Right ventricle myocardium inferior (tissue), 1 donor: ENCODE data around the gene ARHGAP40. TPM values are rescaled to one million over a fixed set of nuclear protein-coding genes. Genes with fewer than 3 reads are reported as not detected.

Experiments used
- ATAC-seq: fragments of 200-7000 bp; cut with Tn5 transposase; one replicate; pipeline ENCODE4 v1.9.1; 2020; ENCODE audit warnings: mild to moderate bottlenecking, moderate library complexity
- DNase-seq: peaks from one replicate; pipeline ENCODE4 v3.0.0; 2021; ENCODE audit errors: missing footprints
- intact Hi-C: fragments of 100-400 bp; cut with DNase I; formaldehyde crosslinking; loops from one replicate; pipeline ENCODE4 v1.11.0; 2022
- long read RNA-seq: library from polyadenylated mRNA; unstranded; transcript quantifications from one replicate; pipeline ENCODE4 v2.0.0, GENCODE V29; 2021
- total RNA-seq: library from RNA; stranded (reverse); fragmentation: NEBNext Ultra II Directional; extraction: Animal tissue kit (Norgen Biotek cat#: 25700); gene quantifications from one replicate; pipeline ENCODE4 v1.2.1, GENCODE V29; 2021
- donor health status: DM: no; HTN: yes; CAD: no; lungs with severe emphysema.

The ARHGAP40 gene
- total RNA-seq: not detected
- long read RNA-seq: 0 reads

- DNase-seq (no peak), ATAC-seq (no peak)
- intact Hi-C loops: no loop called here
Measured at GRCh38 chr20:38601216-38602184, at the start of gene ARHGAP40. Gene ARHGAP40 (plus strand): TSS chr20:38601809.

DNA sequence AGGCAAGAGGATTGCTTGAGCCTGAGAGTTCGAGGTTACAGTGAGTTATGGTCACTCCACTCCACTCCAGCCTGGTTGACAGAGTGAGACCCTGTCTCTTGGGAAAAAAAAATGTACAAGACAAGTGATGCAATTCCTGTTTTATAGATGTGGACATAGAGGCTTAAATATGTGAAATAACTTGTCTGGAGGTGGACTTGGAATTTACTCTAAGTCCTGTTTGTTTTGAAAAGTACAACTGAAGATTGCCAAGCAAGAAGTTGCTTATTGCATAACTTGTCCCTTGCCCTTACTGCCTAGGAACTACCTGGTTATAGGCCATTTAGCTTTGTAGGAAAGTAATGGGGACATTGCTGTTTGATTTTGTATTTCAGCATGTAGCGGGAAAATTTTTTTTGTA lies 46.6 kb upstream of the ARHGAP40 start:
- intact Hi-C loops: no loop called here
- ATAC-seq (no peak), DNase-seq (no peak)

- ATAC-seq (no peak), DNase-seq (no peak)
- intact Hi-C loops: no loop called here
Measured at GRCh38 chr20:38555395-38555794, 46.2 kb upstream of the ARHGAP40 start.

- intact Hi-C loops: no loop called here
- no peak for ATAC-seq
- no peak for DNase-seq
Measured at GRCh38 chr20:38557174-38557573, 44.4 kb upstream of the ARHGAP40 start.

GRCh38 chr20:38558596-38559360 lies 42.8 kb upstream of the ARHGAP40 start:
- no peak for DNase-seq
- no peak for ATAC-seq
- intact Hi-C loops: no loop called here

- no peak for ATAC-seq
- intact Hi-C loops: no loop called here
- DNase-seq: no peak
Measured at GRCh38 chr20:38559764-38560163, 41.8 kb upstream of the ARHGAP40 start.

- intact Hi-C loops: no loop called here
- no peak for ATAC-seq
- DNase-seq: no peak
Measured at GRCh38 chr20:38563802-38564431, 37.7 kb upstream of the ARHGAP40 start.

GRCh38 chr20:38564680-38565079 lies 36.9 kb upstream of the ARHGAP40 start:
- DNase-seq (no peak), ATAC-seq (no peak)
- intact Hi-C loops: no loop called here

DNA sequence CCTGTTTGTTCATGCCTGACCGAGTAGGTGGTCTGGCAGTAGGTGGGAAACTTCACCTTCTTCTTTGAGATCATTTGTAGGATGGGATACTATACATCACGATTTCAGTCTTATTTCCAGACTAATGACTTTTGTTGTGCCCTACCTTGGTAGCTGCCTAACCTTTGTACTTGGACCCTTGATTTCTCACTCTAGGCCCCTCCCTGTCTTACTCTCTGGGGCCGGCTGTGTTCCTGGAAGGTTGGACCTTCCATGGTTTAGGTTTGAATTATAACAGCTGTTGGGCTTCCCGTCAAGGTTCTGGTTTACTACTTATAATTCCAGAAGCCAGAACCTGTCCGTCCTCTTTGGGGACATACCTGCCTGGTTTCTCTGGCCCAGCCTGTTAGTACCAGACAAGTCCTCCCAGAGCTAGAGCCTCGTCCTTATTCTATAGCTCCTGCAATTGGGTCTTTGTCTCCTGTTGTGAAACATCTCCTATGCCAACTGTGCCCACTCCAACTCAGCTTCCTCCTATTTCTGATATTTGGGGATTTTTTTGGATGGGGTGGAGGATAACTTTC lies 35.5 kb upstream of the ARHGAP40 start:
- DNase-seq (no peak), ATAC-seq (no peak)
- intact Hi-C loops: no loop called here

DNA sequence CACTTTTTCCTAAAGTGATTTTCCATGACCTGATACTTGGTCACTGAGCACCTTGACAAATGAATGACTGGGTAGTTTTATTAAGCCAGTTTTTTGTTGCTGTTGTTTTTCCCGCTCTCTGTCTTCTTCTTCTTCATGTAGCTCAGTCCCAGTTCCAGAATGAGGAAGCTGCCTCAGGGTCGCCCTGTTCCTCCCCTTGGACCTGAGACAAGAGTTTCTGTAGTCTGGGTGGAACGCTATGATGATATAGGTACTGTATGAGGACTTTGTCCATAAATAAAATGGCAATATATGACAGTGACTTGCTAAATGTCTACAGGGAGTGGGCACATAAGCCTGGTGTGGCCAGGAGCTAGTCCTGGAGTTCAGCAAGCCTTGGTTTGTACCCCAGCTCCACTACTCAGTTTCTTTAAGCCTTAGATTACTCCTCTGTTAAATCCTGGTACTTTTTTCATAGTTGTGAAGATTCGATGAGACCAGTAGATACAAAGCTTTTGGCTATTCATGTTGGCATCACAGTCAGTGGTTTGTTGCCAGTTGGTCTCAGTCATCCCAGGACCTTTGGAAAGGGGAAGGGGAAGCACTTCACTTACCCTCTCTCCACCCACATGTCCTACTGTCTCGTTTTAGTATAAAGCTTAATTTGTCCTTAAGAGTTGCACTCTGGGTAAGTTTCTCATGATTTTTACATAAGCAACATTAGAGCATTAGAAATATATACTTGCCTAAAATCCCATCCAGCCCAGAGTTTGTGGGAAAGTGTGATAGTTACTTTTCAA lies 31.7 kb upstream of the ARHGAP40 start:
- ATAC-seq (no peak), DNase-seq (no peak)
- intact Hi-C loops: no loop called here

DNA sequence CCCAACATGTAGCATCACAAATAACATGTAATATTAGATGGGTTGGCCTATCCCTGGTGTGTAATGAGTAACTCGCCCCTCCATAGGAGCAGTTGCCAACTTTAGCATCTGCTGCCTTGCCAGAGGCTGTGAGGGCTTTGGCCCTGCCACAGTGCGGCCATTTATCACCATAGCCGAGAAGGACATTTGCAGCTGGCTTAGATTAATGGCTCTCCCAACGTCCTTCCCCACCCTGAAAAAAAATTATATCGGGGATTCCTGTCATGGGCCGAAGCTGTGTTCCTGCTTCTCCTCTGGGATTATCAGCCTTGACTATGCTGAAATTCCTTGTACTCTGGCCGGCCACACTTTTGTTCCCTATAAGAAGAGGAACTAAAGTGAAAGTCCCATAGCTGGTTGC lies 28.2 kb upstream of the ARHGAP40 start:
- DNase-seq: peak; percentile 64
- ATAC-seq: peak; percentile 71
- intact Hi-C loops: no loop called here

- intact Hi-C loops: no loop called here
- DNase-seq: no peak
- peak; percentile 88 for ATAC-seq
Measured at GRCh38 chr20:38579219-38579910, 22.2 kb upstream of the ARHGAP40 start.

GRCh38 chr20:38579921-38580320 lies 21.7 kb upstream of the ARHGAP40 start:
- DNase-seq: no peak
- ATAC-seq: no peak
- intact Hi-C loops: no loop called here

DNA sequence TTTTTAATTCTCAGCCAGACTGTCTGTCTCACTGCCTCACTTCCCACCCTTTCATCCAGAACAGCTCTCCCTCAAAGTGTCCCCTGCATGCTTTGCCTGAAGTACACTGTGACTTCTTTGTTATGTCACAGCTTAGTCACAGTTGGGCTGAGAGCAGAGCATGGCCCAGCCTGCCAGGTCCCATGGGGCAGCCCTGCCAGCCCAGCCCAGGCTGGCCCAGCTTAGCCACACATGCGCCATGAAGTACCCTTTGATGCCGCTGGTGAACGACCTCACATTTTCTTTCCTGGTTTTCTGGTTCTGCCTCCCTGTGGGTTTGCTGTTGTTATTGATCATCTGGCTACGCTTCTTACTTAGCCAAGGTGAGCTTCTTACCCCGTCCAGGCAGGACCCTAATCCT lies 20.6 kb upstream of the ARHGAP40 start, which contains the start of gene ADIG:
Gene ADIG (plus strand): TSS at position 185 of the 400 bp plus-strand sequence. CDS start 54 bp downstream, at position 239.
- intact Hi-C loops: no loop called here
- DNase-seq (peak; percentile 67), ATAC-seq (peak; percentile 86)

- no peak for ATAC-seq
- intact Hi-C loops: no loop called here
- no peak for DNase-seq
Measured at GRCh38 chr20:38581830-38582358, 19.7 kb upstream of the ARHGAP40 start.

DNA sequence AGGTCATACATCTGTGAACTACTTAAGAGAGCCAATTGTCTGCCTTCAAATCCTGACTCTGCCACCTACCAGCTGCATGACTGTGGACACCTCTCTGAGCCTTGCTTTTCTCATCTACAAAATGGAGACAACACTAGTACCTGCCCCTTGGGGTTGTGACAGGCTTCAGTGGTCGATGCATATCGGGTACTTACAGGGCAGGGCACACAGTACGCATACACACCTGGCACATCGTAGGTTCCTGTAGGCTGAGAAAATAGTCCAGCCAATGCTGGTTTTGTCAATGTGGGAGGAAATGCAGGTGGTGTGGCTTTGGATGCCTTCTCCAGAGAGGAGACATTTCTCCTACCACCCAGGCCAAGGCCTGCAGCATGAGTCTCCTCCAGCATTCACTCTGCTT lies 18.3 kb upstream of the ARHGAP40 start:
- ATAC-seq (no peak), DNase-seq (no peak)
- intact Hi-C loops: no loop called here

GRCh38 chr20:38584099-38584763 lies 17.4 kb upstream of the ARHGAP40 start:
- DNase-seq (no peak), ATAC-seq (no peak)
- intact Hi-C loops: no loop called here
